Liver (tissue), 3 donors: ENCODE data around the gene TEX51.

Source experiments
- CTCF ChIP-seq: fragments of 150-350 bp; IDR thresholded peaks from 2 replicates; pipeline ENCODE4 v1.5.1; 2017; ENCODE audit warnings: improper control_type of control experiment, low read depth, low read length; ENCODE audit not compliant: missing input control
- EGR1 ChIP-seq, 2 donors: IDR thresholded peaks; 2 replicates each; pipeline ENCODE4 v1.6.1; 2016 to 2018; ENCODE audit warnings: antibody characterized with exemption in 2 of 2, low read depth in 2 of 2
- FOXA1 ChIP-seq: IDR thresholded peaks from 2 replicates; pipeline ENCODE4 v1.6.1; 2016; ENCODE audit warnings: antibody characterized with exemption
- GABPA ChIP-seq, 2 donors: IDR thresholded peaks in 1 of 2; conservative IDR thresholded peaks in 1 of 2; 2 replicates each; pipeline ENCODE4 v1.6.1; 2016; ENCODE audit warnings: antibody characterized with exemption in 2 of 2, mild to moderate bottlenecking in 1 of 2, moderate library complexity in 1 of 2
- JUND ChIP-seq, 2 donors: IDR thresholded peaks; 2 replicates each; pipeline ENCODE4 v1.6.1; 2016; ENCODE audit warnings: antibody characterized with exemption in 2 of 2
- NR2F2 ChIP-seq: IDR thresholded peaks from 2 replicates; pipeline ENCODE4 v1.6.1; 2016; ENCODE audit warnings: antibody characterized with exemption
- RAD21 ChIP-seq, 2 donors: IDR thresholded peaks; 2 replicates each; pipeline ENCODE4 v1.6.1; 2016; ENCODE audit warnings: antibody characterized with exemption in 2 of 2, mild to moderate bottlenecking in 2 of 2
- RXRA ChIP-seq, 2 donors: IDR thresholded peaks; 2 replicates each; pipeline ENCODE4 v1.6.1; 2017 to 2018; ENCODE audit warnings: antibody characterized with exemption in 2 of 2, mild to moderate bottlenecking in 1 of 2
- SP1 ChIP-seq: IDR thresholded peaks from 2 replicates; pipeline ENCODE4 v1.6.1; 2018; ENCODE audit warnings: antibody characterized with exemption, mild to moderate bottlenecking
- TAF1 ChIP-seq: conservative IDR thresholded peaks from 2 replicates; pipeline ENCODE4 v1.6.1; 2016; ENCODE audit warnings: antibody characterized with exemption, mild to moderate bottlenecking
- YY1 ChIP-seq: IDR thresholded peaks from 2 replicates; pipeline ENCODE4 v1.6.1; 2016; ENCODE audit warnings: antibody characterized with exemption, mild to moderate bottlenecking
- TF ChIP-seq, protein P1 (sequence below): IDR thresholded peaks from 2 replicates; pipeline ENCODE4 v1.6.1; 2016; ENCODE audit warnings: antibody characterized with exemption, mild to moderate bottlenecking
- TF ChIP-seq, protein P2 (sequence below): IDR thresholded peaks from 2 replicates; pipeline ENCODE4 v1.6.1; 2016; ENCODE audit warnings: antibody characterized with exemption
- TF ChIP-seq, protein P3 (sequence below): IDR thresholded peaks from 2 replicates; pipeline ENCODE4 v1.6.1; 2016; ENCODE audit warnings: antibody characterized with exemption
- donor health status: healthy.
- donor health status: healthy.

DNA sequence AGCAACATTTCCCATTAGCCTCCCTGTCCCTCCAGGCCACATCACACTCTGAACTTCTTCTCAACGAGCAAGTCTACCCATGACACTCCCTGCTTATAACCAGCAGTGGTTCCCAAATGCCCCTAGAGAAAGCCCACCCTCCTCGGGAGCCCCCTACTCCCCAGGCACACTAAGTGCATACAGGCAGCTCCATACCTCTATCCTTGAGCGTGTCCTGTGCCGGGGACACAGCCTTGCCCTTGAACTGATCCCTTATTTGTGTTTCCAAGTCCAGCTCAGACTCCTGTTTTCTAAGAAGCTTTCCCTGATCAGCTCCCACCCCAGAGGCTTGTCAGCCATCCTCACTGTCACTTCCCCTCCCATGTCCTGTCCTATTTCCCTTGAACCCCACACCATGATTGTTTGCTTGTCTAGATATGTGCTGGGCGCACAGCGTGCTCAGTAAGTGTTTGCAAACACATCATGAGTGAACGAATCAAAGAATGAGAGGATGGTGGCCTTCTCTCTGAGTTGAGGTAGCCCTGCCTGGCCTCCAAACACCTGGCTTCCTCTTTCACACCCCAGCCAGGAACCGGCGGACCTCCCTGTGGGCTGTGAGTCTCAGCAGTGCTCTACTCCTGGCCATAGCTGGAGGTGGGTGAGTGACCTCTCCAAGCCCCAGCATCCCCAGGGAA, 2.1 kb downstream of the TEX51 start:
- TF ChIP-seq YY1 (no peak), CTCF (no peak), SP1 (no peak), FOXA1 (no peak), JUND (IDR thresholded peaks at IDR 0.05) (no peak), TAF1 (no peak), RXRA (IDR thresholded peaks at IDR 0.05) (no peak), RAD21 (IDR thresholded peaks at IDR 0.05) (no peak), EGR1 (IDR thresholded peaks at IDR 0.05; ENCODE audit: low read depth in 2 of 2) (no peak), NR2F2 (no peak), GABPA (IDR thresholded peaks at IDR 0.05 in 1 of 2, conservative IDR thresholded peaks at IDR 0.05 in 1 of 2) (no peak)
- TF ChIP-seq, protein P1, sequence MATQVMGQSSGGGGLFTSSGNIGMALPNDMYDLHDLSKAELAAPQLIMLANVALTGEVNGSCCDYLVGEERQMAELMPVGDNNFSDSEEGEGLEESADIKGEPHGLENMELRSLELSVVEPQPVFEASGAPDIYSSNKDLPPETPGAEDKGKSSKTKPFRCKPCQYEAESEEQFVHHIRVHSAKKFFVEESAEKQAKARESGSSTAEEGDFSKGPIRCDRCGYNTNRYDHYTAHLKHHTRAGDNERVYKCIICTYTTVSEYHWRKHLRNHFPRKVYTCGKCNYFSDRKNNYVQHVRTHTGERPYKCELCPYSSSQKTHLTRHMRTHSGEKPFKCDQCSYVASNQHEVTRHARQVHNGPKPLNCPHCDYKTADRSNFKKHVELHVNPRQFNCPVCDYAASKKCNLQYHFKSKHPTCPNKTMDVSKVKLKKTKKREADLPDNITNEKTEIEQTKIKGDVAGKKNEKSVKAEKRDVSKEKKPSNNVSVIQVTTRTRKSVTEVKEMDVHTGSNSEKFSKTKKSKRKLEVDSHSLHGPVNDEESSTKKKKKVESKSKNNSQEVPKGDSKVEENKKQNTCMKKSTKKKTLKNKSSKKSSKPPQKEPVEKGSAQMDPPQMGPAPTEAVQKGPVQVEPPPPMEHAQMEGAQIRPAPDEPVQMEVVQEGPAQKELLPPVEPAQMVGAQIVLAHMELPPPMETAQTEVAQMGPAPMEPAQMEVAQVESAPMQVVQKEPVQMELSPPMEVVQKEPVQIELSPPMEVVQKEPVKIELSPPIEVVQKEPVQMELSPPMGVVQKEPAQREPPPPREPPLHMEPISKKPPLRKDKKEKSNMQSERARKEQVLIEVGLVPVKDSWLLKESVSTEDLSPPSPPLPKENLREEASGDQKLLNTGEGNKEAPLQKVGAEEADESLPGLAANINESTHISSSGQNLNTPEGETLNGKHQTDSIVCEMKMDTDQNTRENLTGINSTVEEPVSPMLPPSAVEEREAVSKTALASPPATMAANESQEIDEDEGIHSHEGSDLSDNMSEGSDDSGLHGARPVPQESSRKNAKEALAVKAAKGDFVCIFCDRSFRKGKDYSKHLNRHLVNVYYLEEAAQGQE, result no peak
- TF ChIP-seq, protein P2, sequence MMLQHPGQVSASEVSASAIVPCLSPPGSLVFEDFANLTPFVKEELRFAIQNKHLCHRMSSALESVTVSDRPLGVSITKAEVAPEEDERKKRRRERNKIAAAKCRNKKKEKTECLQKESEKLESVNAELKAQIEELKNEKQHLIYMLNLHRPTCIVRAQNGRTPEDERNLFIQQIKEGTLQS, result no peak
- TF ChIP-seq, protein P3, sequence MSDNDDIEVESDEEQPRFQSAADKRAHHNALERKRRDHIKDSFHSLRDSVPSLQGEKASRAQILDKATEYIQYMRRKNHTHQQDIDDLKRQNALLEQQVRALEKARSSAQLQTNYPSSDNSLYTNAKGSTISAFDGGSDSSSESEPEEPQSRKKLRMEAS, result no peak
